Keratinocyte (primary cell): ENCODE results near the gene ASPSCR1. TPM values are rescaled to one million over a fixed set of nuclear protein-coding genes. Genes with fewer than 3 reads are reported as not detected.

Experiments
- DNase-seq: peaks from one replicate; pipeline ENCODE4 v3.0.0-alpha.2; 2011; ENCODE audit warnings: low read depth, missing footprints, low spot score
- FAIRE-seq: peaks from 2 replicates; lab custom pipeline; 2011; peaks lifted over from hg19 to GRCh38; lab: Jason Lieb, UNC
- H2AFZ ChIP-seq: 2 replicates; pipeline ENCODE4 v1.6.0; 2012; ENCODE audit warnings: low read length, control low read depth, inconsistent platforms; ENCODE audit not compliant: control insufficient read depth
- H3K27ac ChIP-seq: 2 replicates; pipeline ENCODE4 v1.5.1; 2011; ENCODE audit warnings: low read length; ENCODE audit not compliant: control insufficient read depth, insufficient read depth
- H3K27me3 ChIP-seq: 3 replicates; pipeline ENCODE4 v1.6.0; 2011; ENCODE audit warnings: low read length; ENCODE audit not compliant: control insufficient read depth, insufficient read depth; ENCODE audit errors: extremely low read depth
- H3K36me3 ChIP-seq, 2 experiments: 2 replicates in 1 of 2; 3 replicates in 1 of 2; pipeline ENCODE4 v1.5.1; 2011; ENCODE audit warnings: low read length in 2 of 2, mild to moderate bottlenecking in 1 of 2; ENCODE audit not compliant: control insufficient read depth in 2 of 2, insufficient read depth in 2 of 2; ENCODE audit errors: extremely low read depth in 1 of 2
- H3K4me1 ChIP-seq: 3 replicates; pipeline ENCODE4 v1.5.1; 2011; ENCODE audit warnings: low read length; ENCODE audit not compliant: control insufficient read depth, insufficient read depth; ENCODE audit errors: extremely low read depth
- H3K4me2 ChIP-seq: 3 replicates; pipeline ENCODE4 v1.6.0; 2011; ENCODE audit warnings: low read depth, low read length; ENCODE audit not compliant: control insufficient read depth, insufficient read depth; ENCODE audit errors: extremely low read depth
- H3K4me3 ChIP-seq, 3 experiments: fragments of 200-600 bp in 1 of 3; sonication (generic) in 1 of 3; 2 replicates in 2 of 3; 3 replicates in 1 of 3; pipeline ENCODE4 v1.5.1; 2011 to 2016; ENCODE audit warnings: low read length in 3 of 3, mild to moderate bottlenecking in 3 of 3, control low read depth in 2 of 3, inconsistent platforms in 1 of 3, low read depth in 1 of 3, mixed read lengths in 1 of 3, mixed run types in 1 of 3, moderate library complexity in 1 of 3; ENCODE audit not compliant: control insufficient read depth in 2 of 3, insufficient read depth in 2 of 3; ENCODE audit errors: extremely low read depth in 1 of 3
- H3K79me2 ChIP-seq: 2 replicates; pipeline ENCODE4 v1.6.0; 2012; ENCODE audit warnings: low read length; ENCODE audit not compliant: control insufficient read depth, insufficient read depth
- H3K9ac ChIP-seq: 3 replicates; pipeline ENCODE4 v1.6.0; 2011; ENCODE audit warnings: low read length; ENCODE audit not compliant: control insufficient read depth, insufficient read depth; ENCODE audit errors: extremely low read depth
- H3K9me1 ChIP-seq: 3 replicates; pipeline ENCODE4 v1.6.0; 2011; ENCODE audit warnings: low read length; ENCODE audit not compliant: control insufficient read depth, insufficient read depth; ENCODE audit errors: extremely low read depth
- H3K9me3 ChIP-seq: 2 replicates; pipeline ENCODE4 v1.5.1; 2012; ENCODE audit warnings: low read depth, low read length; ENCODE audit not compliant: control insufficient read depth
- H4K20me1 ChIP-seq: 3 replicates; pipeline ENCODE4 v1.6.0; 2011; ENCODE audit warnings: low read length; ENCODE audit not compliant: control insufficient read depth, insufficient read depth; ENCODE audit errors: extremely low read depth
- EZH2 ChIP-seq: IDR thresholded peaks from one replicate; pipeline ENCODE4 v1.6.1; 2012; ENCODE audit warnings: inconsistent platforms, mild to moderate bottlenecking, low read length, moderate library complexity
- dilution Hi-C: fragments of 300-500 bp; cut with MboI; formaldehyde crosslinking; loops from one replicate; pipeline ENCODE4 v1.7.0; 2020; ENCODE audit warnings: low sequenced_read_pairs; ENCODE audit not compliant: extremely low pct_ligation_motif_present
- polyA plus RNA-seq, 5 experiments: library from polyadenylated mRNA; depleted of rRNA in 3 of 5; stranded (reverse) in 3 of 5; stranded (forward) in 1 of 5; unstranded in 1 of 5; fragments of >200 nt; gene quantifications; 1 replicate in 1 of 5; 2 replicates in 3 of 5; 3 replicates in 1 of 5; pipeline versions ENCODE4 v1.2.1 to v1.2.3, GENCODE V29; 2011 to 2012; ENCODE audit warnings: missing spikeins in 2 of 5, low read depth in 1 of 5, low replicate concordance in 1 of 5
- TF ChIP-seq, protein P1 (sequence below), 3 experiments: IDR thresholded peaks in 1 of 3; conservative IDR thresholded peaks in 1 of 3; optimal IDR thresholded peaks in 1 of 3; 2 replicates in 2 of 3; 3 replicates in 1 of 3; pipeline versions ENCODE3 to v1.5.1; 2011; ENCODE audit warnings: low read length in 3 of 3, mild to moderate bottlenecking in 3 of 3, moderate library complexity in 2 of 3, control low read depth in 1 of 3, inconsistent platforms in 1 of 3; ENCODE audit not compliant: insufficient read depth in 2 of 3; ENCODE audit errors: extremely low read depth in 1 of 3

ASPSCR1 gene
- polyA plus RNA-seq, 1 donor (not counting 4 experiments of a cell fraction or from before 2014, with no cell fraction given): 5.2 TPM

- Histone ChIP-seq H3K4me1 (peaks cover 15% of the 10 kb centered on the region), H3K4me3 (peak overlapping the region; percentile 38 to 55 (median 44)), H4K20me1 (peaks cover 3% of the 10 kb centered on the region), H3K36me3 (peaks cover 1 to 7% of the 10 kb centered on the region in 2 experiments), H3K4me2 (peak overlapping the region; percentile 74), H3K79me2 (no peaks in the 10 kb centered on the region), H3K9me1 (no peaks in the 10 kb centered on the region), H3K9me3 (no peaks in the 10 kb centered on the region), H3K27ac (no peak overlapping the region), H2AFZ (no peak overlapping the region), H3K27me3 (no peaks in the 10 kb centered on the region), H3K9ac (peak overlapping the region; percentile 22)
- TF ChIP-seq EZH2: no peak
- TF ChIP-seq, protein P1, sequence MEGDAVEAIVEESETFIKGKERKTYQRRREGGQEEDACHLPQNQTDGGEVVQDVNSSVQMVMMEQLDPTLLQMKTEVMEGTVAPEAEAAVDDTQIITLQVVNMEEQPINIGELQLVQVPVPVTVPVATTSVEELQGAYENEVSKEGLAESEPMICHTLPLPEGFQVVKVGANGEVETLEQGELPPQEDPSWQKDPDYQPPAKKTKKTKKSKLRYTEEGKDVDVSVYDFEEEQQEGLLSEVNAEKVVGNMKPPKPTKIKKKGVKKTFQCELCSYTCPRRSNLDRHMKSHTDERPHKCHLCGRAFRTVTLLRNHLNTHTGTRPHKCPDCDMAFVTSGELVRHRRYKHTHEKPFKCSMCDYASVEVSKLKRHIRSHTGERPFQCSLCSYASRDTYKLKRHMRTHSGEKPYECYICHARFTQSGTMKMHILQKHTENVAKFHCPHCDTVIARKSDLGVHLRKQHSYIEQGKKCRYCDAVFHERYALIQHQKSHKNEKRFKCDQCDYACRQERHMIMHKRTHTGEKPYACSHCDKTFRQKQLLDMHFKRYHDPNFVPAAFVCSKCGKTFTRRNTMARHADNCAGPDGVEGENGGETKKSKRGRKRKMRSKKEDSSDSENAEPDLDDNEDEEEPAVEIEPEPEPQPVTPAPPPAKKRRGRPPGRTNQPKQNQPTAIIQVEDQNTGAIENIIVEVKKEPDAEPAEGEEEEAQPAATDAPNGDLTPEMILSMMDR (optimal IDR thresholded peaks at IDR 0.05 in 1 of 3, IDR thresholded peaks at IDR 0.05 in 1 of 3, conservative IDR thresholded peaks at IDR 0.05 in 1 of 3; ENCODE audit: extremely low read depth in 1 of 3, insufficient read depth in 2 of 3, low read length in 3 of 3): peak; percentile 65 to 99 (median 95)
- no peak for DNase-seq
- FAIRE-seq: peak; percentile 71
- dilution Hi-C loops: no loop called here
Observed at GRCh38 chr17:82030470-82031302, 53.3 kb downstream of the ASPSCR1 start.

DNA sequence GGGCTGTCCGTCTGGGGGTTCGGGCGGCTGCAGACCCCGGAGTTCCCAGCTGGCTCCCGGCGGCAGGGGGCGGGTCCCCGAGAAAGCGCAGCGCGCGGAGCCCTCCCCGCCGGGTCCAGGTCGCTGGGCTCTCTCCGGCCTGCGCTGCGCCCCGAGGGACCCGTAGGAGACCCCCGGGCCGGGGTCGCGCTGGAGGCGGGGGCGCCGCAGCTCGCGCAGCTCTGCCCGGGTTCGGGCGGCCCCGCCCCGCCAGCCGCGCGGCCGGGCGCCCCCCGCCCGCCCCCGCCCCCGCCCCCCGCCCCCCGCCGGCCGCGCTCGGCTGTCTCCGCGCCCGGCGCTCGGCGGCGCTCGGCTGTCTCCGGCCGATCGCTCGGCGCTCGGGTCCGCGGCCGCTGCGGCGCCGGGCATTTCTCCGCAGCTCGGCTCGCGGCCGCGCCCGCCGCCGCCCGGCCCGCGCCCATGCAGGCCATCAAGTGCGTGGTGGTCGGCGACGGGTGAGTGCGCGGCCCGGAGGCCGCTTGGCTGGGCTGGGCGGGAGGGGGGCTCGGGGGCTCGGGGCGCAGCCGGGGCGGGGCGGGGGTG is 54.0 kb downstream of the ASPSCR1 start, which contains the start of gene RAC3:
Gene RAC3, plus strand, starts transcription at position 376 of the 582 bp plus-strand sequence. Its CDS starts 84 bp downstream, at position 460.
- H3K4me3 ChIP-seq: peak within 1 kb of the TSS; percentile 43 to 55 (median 46)
- H3K9ac ChIP-seq: peak within 1 kb of the TSS; percentile 52
- H3K9me3 ChIP-seq: no peaks in the 10 kb centered on the region
- H3K9me1 ChIP-seq: no peaks in the 10 kb centered on the region
- peak within 1 kb of the TSS; percentile 74 for H3K4me2 ChIP-seq
- H3K4me1 ChIP-seq: peaks cover 17% of the 10 kb centered on the region
- no peak for FAIRE-seq
- dilution Hi-C loops: no loop called here
- H3K27ac ChIP-seq: no peak within 1 kb of the TSS
- H3K79me2 ChIP-seq: no peaks in the 10 kb centered on the region
- DNase-seq: no peak
- H4K20me1 ChIP-seq: peaks cover 3% of the 10 kb centered on the region
- TF ChIP-seq, protein P1 (optimal IDR thresholded peaks at IDR 0.05 in 1 of 3, IDR thresholded peaks at IDR 0.05 in 1 of 3, conservative IDR thresholded peaks at IDR 0.05 in 1 of 3; ENCODE audit: extremely low read depth in 1 of 3, insufficient read depth in 2 of 3, low read length in 3 of 3): no peak
- no peak for TF ChIP-seq EZH2
- H3K36me3 ChIP-seq: peaks cover 1 to 7% of the 10 kb centered on the region in 2 experiments
- no peak within 1 kb of the TSS for H2AFZ ChIP-seq
- no peaks in the 10 kb centered on the region for H3K27me3 ChIP-seq
